ENCODE data around the gene TMEM229B. TPM values are rescaled to one million over a fixed set of nuclear protein-coding genes. Genes with fewer than 3 reads are reported as not detected.
A peak's percentile ranks its signal among the peaks of the same experiment; 100 is the strongest.

The TMEM229B gene
- total RNA-seq, 1 donor from 2014 or later = 2.2 TPM

DNA sequence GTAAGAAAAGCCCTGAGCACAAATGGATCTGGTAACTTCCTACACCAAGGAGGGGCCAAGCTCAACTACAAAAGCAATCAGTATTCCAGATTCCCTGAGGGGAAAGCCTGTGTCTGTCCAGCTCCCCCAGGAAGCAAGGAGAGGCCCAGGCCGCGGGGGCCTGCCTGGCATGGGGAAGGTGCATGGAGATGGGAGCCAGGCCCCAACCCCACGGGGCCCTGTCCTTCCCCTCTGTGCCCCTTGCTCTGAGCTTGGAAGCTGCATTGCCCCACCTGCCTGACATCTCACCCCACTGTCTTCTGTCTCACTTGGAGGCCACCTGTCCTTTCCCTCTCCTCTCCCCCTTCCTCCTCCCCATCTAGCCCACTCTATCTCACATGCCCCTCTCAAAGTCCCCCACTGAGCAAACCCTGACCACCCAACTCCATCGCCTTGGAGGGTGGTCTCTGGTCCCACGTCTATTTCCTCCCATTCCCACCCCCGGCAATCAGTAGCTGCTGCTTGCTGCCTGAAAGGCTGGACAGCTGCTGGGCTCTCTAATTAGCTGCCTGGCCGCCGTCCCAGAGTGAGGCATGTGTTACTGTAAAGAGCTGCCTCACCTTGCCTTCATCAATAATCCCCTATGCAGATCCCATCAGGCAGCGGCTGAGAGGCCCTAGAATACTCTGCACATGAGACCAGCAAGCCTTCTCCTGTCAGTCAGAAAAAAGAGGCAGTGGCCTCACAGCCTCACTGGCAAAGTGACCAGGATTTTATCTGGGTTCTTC, 3.4 kb upstream of the TMEM229B start:
- DNase-seq (peak; percentile 71), ATAC-seq (peak; percentile 43)

DNA sequence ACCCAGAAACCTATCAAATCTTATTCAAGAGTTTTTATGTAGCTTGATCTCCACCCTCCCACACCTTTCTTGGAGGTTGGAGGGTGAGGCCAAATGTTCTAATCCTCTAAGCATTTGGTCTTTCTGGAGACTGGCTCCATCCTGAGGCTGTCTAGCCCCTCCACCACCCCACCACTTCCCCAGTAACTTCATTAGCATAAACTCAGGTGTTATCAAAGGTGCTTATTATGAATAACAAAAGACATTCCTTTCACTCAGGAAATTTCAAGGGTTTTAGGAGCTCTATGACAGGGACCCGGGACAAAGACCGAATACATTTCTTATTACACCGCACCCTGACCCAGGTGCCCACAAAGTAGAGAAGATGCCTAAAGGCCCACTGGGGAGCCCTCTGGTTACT, 2.8 kb upstream of the TMEM229B start:
- DNase-seq (no peak), ATAC-seq (no peak)
- intact Hi-C loops (cut with micrococcal nuclease) = no loop called here

More for the DNA sequence above, 3.4 kb upstream of the TMEM229B start:
- intact Hi-C loops (cut with micrococcal nuclease) = no loop called here

GRCh38 chr14:67490196-67490595, 1.7 kb upstream of the TMEM229B start:
- ATAC-seq = no peak
- intact Hi-C loops (cut with micrococcal nuclease) = no loop called here
- DNase-seq = no peak

GRCh38 chr14:67487332-67487731, 1.2 kb downstream of the TMEM229B start:
- intact Hi-C loops (cut with micrococcal nuclease) = no loop called here
- ATAC-seq = peak; percentile 19

DNA sequence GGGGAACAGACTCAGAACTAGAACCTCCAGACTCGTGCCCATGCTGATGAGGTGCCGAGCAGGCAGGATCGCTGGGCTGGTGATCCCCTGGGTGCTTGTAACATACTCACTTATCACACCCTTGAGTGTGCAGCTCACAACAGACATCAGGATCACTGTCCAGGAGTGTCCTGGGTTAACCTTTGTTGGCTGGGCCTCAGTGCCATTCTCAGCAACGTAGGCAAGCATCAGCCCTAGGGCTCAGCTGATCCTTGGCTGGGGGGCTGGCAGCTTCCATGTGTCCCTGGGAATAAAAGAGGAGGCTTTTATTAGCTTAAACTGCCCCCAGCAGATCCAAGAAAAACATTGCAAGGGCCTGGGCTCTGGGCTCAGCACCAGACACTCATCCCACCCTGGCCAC, 1.6 kb downstream of the TMEM229B start:
- ATAC-seq = peak; percentile 93
- peak; percentile 74 for DNase-seq
- intact Hi-C loops (cut with micrococcal nuclease) = no loop called here

More at GRCh38 chr14:67487332-67487731, 1.2 kb downstream of the TMEM229B start:
- no peak for DNase-seq

DNA sequence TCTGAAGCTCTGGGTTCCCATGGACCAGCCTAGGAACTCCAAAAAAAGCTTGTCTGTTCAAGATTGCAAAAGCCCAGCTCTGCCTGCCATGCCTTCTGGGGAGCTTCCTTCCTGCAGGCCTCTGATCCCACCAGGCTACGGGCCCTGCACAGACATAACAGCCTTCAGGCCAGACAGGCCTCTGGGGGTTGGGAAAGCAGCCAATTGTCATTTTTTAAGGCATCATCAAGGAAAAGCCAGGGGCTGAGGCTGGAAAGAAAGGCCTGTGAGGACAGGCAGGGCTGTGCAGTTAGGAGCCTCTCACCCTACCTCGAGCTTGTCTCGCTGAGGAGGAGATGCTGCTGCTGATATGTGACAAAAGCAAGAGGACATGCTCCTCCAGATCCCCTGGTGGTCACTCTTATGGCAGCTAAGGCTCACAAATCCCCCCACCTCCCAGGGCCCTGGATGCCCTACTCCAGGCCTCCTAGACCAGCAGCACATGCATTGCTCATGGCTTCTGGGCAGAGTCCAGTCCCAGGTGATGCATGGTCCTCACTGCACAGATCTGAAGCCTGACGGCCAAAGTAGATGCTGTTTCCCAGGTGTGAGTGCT, 2.9 kb downstream of the TMEM229B start:
- no peak for DNase-seq
- intact Hi-C loops (cut with micrococcal nuclease) = no loop called here
- no peak for ATAC-seq

- DNase-seq (peak; percentile 50), ATAC-seq (peak; percentile 65)
- intact Hi-C loops (cut with micrococcal nuclease) = no loop called here
These were observed 4.8 kb downstream of the TMEM229B start for GRCh38 chr14:67483579-67484285.

- intact Hi-C loops (cut with micrococcal nuclease) = no loop called here
- no peak for DNase-seq
- ATAC-seq = no peak
These were observed 6.0 kb downstream of the TMEM229B start for GRCh38 chr14:67482231-67483164.

GRCh38 chr14:67480011-67480410, 8.5 kb downstream of the TMEM229B start:
- ATAC-seq = no peak
- DNase-seq = no peak
- intact Hi-C loops (cut with micrococcal nuclease) = no loop called here

DNA sequence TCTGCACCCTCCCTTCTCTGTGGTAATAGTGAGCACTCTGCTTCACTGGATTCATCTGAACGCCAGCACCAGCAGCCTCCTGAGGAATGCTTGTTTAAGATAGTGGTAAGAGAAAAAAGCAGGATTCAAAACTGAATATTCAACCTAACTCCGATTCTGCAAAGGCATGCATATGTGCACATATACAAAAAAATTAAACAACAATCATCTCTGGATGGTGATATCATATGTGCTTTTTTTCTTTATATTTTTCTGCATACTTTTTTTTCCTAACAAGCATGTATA, 9.8 kb downstream of the TMEM229B start:
- DNase-seq (no peak), ATAC-seq (no peak)
- intact Hi-C loops (cut with micrococcal nuclease) = no loop called here

- ATAC-seq (no peak), DNase-seq (no peak)
- intact Hi-C loops (cut with micrococcal nuclease) = no loop called here
These were observed 10.4 kb downstream of the TMEM229B start for GRCh38 chr14:67477926-67478799.

DNA sequence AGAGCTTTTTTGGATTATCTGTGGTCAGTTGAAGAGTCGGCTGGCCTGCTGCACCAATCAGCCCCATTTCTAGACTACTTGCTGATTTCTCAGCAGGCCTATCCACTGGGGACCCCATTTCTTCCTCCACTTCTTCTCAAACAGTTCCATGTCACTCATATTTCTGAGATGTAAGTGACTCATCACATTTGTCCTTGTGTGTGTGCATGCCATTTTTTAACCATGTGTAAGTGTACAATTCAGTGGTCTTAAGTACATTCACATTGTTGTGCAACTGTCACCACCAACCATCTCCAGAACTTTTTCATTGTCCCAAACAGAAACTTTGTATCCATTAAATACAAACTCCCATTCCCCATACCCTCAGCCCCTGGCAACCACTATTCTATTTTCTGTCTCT, 14.2 kb downstream of the TMEM229B start:
- no peak for ATAC-seq
- intact Hi-C loops (cut with micrococcal nuclease) = no loop called here
- DNase-seq = no peak

GRCh38 chr14:67473290-67474082, 15.0 kb downstream of the TMEM229B start:
- intact Hi-C loops (cut with micrococcal nuclease) = no loop called here
- ATAC-seq (no peak), DNase-seq (no peak)

DNA sequence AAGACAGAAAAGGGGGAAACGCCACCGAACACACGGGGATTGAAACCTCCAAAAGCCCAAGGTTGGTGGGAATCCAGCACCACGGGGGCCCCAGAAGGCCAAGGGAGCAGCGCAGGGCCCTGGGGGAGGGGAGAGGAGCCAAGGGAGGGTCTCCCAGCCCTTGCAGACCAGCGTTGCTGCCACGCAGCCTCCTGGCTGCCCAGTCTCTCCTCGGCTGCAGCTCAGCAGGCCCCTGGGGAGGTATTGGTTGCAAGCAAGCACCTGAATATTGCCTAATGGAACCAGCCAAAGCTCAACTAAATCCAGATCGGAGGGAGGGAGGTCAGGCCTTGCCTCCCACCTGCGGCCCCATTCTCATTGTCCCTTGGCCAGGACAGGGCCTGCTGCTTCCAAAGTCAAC, 15.8 kb downstream of the TMEM229B start:
- DNase-seq (no peak), ATAC-seq (no peak)
- intact Hi-C loops (cut with micrococcal nuclease) = no loop called here

DNA sequence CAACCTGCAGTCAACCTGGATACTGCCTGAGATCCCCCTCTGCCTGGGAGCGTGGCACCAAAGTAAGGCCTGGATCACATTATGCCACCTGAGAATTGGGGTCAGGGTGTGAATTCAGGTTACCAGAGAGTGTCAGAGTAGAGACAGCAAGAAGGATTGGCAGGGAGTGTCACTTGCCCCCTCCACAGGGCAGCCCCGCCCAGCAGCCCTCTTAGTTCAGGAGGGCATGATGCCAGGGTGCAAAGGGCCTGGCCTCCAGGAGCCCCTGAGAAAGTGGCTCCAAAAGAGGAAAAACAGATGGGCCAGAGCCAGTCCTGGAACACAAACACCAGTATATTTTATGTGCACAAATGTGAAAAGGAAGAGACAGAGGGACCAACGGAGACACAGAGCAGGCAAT, 18.6 kb downstream of the TMEM229B start:
- DNase-seq (no peak), ATAC-seq (no peak)
- intact Hi-C loops (cut with micrococcal nuclease) = no loop called here

DNA sequence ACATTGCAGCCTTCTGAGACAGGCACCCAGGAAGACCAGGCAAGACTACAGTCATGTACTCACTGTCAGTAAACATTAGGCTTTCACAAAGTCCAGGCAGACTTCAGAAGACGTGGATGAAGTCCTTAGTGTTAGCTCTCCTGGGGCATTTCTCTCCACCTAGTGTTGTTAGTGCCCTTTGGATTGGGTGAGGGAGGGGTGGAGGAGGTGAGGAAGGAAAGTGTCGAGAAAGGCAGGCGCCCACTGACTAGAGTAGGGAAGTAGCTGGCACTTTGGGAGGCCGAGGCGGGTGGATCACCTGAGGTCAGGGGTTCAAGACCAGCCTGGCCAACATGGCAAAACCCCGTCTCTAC, 20.2 kb downstream of the TMEM229B start:
- intact Hi-C loops (cut with micrococcal nuclease) = no loop called here

DNA sequence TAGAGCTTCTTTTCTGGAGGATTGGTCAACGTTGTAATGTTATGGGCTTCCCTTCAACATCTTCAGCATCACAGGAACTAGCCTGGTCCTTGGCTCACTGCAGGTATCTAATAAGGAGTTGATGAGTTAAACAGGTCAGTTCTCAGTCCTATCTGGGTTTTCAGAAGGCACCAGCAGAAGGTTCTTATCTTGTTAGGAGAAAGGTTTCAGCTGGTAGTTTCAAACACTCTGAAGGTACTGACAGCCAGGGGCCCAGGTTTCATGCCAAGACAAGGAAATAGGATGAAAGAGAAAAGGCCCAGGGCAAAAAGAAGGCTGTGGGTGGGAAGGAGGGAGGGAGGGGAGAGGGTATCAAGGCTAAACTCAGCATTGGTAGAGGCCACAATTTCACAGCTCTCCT, 21.4 kb downstream of the TMEM229B start:
- intact Hi-C loops (cut with micrococcal nuclease) = no loop called here
- ATAC-seq (no peak), DNase-seq (no peak)

More for the DNA sequence above, 20.2 kb downstream of the TMEM229B start:
- no peak for ATAC-seq
- no peak for DNase-seq

DNA sequence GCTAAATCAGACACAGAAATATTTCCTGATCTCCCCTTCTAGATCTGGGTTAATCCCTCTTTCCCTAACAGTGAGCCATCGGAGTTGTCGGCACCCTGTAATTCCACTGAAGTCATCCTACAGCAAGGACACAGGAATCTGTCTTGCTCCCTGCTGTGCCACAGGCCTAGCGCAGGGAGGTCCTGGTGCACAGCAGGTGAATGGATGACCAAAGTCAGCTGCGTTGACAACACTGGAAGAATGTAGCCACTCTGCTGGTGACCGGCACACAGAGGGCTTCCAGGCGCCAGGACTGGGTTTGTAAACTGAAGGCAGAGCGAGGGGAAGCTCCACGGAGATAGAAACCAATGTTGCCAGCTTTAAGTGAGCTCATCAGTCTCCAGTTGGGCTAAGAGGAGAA, 23.6 kb downstream of the TMEM229B start:
- ATAC-seq (no peak), DNase-seq (no peak)
- intact Hi-C loops (cut with micrococcal nuclease) = no loop called here
